ENCODE results near the gene GSN.

DNA sequence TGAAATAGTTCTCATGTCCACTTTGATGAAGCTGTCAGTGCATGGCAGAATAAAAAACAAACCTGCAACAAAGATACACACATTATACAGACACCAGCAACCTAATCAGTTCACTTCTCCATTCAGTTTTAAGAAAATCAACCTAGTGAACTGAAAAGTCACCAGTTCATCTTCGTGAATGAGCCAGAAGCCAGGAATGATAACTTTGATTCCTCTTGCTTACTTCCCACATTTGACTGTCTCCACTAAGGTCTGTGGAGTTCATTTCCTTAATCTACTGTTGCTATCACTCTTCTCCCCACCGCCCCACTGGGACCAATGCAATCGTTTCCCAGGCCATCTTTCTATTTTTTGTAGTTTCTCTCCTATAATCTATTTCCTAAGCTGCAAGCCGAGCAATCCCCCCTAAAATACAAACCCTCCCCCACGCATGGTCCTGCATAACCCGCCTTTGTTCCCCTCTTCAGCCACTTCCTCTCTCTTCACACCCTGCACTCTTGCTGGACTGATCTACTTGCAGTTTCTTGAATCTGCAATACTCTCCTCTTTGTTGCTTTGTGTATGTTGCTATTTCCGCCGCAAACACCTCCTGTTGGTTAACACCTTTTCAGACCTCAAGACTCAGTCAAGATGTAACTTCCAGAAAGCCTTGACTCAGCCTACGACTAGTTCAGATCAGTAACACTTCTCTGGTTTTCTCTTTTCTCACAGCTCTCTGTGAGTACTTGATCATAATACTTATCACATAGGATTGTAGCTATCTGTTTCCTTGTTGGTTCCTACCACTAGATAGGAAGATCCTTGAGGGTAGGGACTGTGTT lies 85.5 kb downstream of the GSN start:
- no peak for TF ChIP-seq POLR2A (IDR thresholded peaks at IDR 0.05; ENCODE audit: extremely low read depth, insufficient read length)
- TF ChIP-seq, protein P1, sequence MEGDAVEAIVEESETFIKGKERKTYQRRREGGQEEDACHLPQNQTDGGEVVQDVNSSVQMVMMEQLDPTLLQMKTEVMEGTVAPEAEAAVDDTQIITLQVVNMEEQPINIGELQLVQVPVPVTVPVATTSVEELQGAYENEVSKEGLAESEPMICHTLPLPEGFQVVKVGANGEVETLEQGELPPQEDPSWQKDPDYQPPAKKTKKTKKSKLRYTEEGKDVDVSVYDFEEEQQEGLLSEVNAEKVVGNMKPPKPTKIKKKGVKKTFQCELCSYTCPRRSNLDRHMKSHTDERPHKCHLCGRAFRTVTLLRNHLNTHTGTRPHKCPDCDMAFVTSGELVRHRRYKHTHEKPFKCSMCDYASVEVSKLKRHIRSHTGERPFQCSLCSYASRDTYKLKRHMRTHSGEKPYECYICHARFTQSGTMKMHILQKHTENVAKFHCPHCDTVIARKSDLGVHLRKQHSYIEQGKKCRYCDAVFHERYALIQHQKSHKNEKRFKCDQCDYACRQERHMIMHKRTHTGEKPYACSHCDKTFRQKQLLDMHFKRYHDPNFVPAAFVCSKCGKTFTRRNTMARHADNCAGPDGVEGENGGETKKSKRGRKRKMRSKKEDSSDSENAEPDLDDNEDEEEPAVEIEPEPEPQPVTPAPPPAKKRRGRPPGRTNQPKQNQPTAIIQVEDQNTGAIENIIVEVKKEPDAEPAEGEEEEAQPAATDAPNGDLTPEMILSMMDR (IDR thresholded peaks at IDR 0.05; ENCODE audit: low read depth, low read length) = no peak
- TF ChIP-seq, protein P2, sequence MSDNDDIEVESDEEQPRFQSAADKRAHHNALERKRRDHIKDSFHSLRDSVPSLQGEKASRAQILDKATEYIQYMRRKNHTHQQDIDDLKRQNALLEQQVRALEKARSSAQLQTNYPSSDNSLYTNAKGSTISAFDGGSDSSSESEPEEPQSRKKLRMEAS (IDR thresholded peaks at IDR 0.05; ENCODE audit: low read depth, low read length) = peak; percentile 40; the same call in 1 of the 2 replicates
